SH-SY5Y (cell line): ENCODE results near the gene EIF2S2.

ENCODE experiments used
- GATA2 ChIP-seq: IDR thresholded peaks from 2 replicates; pipeline ENCODE4 v1.6.1; 2011; ENCODE audit warnings: mild to moderate bottlenecking, low read depth, low read length
- GATA3 ChIP-seq: IDR thresholded peaks from 2 replicates; pipeline ENCODE4 v1.6.1; 2011; ENCODE audit warnings: low read depth, mild to moderate bottlenecking, low read length, moderate library complexity

- TF ChIP-seq GATA2 (no peak), GATA3 (no peak)
These were observed 32.2 kb downstream of the EIF2S2 start for GRCh38 chr20:34079818-34080217.
